Urothelium cell line (cell line): ENCODE measurements around the gene KRT7.

Experiments used
- DNase-seq: peaks from one replicate; pipeline ENCODE4 v3.0.0; 2011; ENCODE audit warnings: low spot score, mixed read lengths
- FAIRE-seq: peaks from 2 replicates; lab custom pipeline; 2011; peaks lifted over from hg19 to GRCh38; lab: Jason Lieb, UNC

Gene KRT7

DNA sequence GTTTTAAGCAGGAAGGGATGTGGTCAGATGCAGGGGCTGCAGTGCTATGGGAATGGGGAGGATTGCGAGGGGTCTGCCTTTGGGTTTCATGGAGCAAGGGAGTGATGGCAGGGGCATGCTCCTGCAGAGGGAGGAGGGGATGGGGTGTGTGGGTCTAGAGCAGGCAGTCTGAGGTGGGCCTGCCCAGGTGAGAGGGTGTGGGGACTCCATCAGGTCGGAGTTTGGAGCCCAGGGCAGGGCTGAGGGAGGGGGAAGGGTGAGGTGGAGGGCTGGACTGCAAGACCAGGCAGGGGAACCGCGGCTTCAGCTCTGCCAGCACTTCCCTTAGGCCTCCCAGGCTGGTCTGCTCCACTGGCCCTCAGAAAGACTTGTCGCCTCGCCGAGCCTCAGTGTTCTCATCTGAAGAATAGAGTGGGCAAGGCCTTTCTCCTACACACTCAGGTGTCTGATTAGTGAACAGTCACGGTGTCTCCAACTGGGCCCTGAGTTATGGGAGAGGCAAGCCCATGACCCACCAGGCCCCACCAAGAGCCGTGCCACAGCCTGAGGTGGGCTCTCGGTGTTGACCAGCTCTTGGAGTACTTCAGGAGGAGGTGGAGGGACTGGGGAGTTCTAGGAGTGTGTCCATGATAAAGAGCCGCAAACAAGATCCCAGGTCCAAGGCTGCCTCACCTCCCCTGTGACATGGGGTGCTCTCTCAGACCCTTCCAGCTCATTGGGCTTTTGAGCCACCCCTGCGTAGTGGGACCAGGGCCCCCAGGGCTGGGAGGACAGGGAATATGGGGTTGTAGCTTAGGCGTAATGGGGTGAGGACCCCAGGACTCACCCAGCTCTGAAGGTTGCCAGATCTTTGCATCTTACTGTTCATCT lies 21.1 kb upstream of the KRT7 start:
- FAIRE-seq (no peak), DNase-seq (no peak)

- DNase-seq: no peak
- peak; percentile 30 for FAIRE-seq
Measured at GRCh38 chr12:52212701-52213563, 20.1 kb upstream of the KRT7 start.

GRCh38 chr12:52213564-52214420 lies 19.3 kb upstream of the KRT7 start:
- peak; percentile 97 for FAIRE-seq

DNA sequence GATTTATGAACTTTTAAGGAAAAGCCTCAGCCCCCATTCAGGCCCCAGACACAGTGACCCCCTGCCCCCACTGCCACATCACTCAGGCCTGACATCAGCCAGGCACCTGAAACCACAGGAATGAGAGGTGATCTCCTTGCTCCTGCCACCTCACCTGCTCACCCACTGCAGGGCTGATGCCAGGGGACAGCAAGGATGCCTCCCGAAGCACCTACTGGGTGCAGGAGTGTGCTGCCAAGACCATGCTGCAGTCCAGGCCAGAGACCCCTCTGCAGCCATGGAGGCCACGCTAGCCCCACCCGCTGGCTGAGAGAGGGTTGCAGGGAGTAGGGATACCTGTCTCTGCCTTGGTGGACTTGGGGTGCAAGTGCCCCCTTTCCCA lies 18.6 kb upstream of the KRT7 start:
- DNase-seq: no peak
- no peak for FAIRE-seq

More at GRCh38 chr12:52213564-52214420, 19.3 kb upstream of the KRT7 start:
- DNase-seq: peak; percentile 78

- DNase-seq (peak; percentile 84), FAIRE-seq (peak; percentile 69)
Measured at GRCh38 chr12:52215587-52216031, 17.4 kb upstream of the KRT7 start.

GRCh38 chr12:52216100-52216499 lies 16.9 kb upstream of the KRT7 start:
- DNase-seq (no peak), FAIRE-seq (no peak)

- FAIRE-seq (no peak), DNase-seq (no peak)
Measured at GRCh38 chr12:52216807-52217206, 16.2 kb upstream of the KRT7 start.

GRCh38 chr12:52217223-52217622 lies 15.8 kb upstream of the KRT7 start:
- no peak for DNase-seq

DNA sequence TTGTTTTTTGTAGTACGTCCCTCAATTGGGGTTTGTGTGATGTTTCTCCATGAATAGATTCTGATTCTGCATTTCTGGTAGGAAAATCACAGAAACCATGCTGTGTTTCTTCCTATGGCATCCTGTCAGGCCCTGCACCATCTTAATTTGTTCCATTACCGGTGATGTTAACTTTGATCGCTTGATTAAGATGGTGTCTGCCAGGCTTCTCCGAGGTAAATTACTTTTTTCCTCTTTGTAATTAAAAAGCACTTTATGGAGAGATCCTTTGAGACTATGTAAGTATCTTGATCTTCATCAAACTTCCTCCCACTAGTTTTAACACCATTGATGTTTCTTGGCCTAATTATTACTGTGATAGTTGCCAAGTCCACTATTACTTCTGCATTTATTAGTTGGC lies 15.0 kb upstream of the KRT7 start:
- DNase-seq: no peak
- FAIRE-seq: no peak

More at GRCh38 chr12:52217223-52217622, 15.8 kb upstream of the KRT7 start:
- no peak for FAIRE-seq

DNA sequence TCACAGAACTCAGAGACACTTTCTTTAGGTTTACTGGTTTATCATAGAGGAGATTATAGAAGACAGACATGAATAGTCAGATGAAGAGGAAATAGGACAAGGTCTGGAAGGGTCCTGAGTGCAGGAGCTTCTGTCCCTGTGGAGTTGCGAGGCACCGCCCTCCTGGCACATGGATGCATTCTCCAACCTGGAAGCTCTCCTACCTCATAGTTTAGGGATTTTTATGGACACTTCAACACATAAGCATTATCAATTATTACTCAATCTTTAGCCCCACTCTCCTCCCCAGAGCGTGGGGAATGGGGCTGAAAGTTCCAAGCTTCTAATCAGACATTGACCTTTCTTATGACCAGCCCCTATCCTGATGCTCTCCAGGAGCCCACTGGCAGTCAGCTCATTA lies 12.6 kb upstream of the KRT7 start:
- no peak for FAIRE-seq

GRCh38 chr12:52221070-52221781 lies 11.8 kb upstream of the KRT7 start:
- FAIRE-seq (no peak), DNase-seq (no peak)

More for the DNA sequence above, 12.6 kb upstream of the KRT7 start:
- DNase-seq: no peak

DNA sequence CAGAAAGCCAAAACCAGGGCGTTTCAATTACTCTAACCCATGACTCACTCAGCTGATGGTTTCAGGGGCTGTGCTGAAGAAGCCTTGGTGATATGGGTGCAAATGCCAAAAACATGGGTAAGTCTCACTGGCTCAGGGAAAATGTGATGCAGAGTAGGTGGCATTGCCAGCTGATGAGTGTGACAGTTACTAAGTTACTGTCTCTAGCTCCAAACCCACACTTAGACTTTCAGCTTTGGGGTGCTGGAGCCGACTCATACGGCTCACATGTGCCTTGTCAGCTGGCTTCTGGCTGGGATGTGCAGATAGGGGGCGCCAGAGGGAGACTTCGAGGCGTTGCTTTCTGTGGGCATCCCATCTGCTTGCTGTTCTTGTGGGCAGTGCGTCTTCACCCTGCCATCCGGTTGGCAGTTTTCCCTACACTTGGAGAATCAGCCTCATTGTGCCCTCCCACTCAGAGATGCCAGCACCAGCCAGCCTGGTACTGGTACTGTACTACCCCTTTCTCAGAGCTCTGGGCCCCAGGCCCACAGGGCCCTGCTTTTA lies 11.1 kb upstream of the KRT7 start:
- FAIRE-seq (peak; percentile 83), DNase-seq (no peak)

DNA sequence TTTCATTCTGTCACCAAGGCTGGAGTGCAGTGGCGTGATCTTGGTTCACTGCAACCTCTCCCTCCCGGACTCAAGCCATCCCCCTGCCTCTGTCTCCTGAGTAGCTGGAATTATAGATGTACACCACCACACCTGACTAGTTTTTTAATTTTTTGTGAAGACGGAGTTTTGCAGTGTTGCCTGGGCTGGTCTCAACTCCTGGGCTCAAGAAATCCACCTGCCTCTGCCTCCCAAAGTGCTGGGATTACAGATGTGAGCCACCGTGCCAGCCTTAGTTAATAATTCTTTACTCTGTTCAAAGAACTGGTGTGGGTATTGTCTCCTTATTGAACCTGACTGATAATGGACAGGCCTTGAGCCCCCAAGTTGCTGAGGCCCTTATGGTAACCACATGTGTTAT lies 10.4 kb upstream of the KRT7 start:
- FAIRE-seq: no peak
- no peak for DNase-seq

DNA sequence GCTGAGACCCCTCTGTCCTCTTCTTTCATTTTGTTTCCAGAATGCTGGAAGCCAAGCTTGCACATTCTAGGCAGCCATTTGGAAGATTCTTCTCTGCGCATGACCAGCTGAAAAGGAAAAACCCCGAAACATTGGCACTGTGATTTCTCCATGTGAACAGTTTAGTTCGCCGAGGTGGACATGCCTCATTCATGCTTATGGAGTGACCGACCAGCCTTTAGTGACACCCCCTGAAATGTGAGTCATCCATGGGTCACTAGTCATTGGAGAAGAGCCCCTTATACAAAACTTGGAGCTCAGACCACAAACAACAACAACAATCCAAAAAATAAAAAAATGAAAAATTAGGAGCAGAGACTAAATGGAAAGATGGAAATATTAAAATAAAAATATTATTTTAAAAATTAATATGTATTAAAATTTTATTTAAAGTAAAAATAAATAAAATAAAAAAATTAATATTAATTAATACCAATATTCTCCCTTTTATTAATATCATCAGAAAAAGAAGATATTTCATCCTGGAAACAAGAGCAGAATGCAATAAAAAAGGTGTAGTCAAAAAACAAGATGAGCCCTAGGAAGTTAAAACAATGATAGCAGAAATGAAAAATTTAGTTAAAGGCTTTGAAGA lies 9.5 kb upstream of the KRT7 start:
- FAIRE-seq: no peak

GRCh38 chr12:52224151-52224550 lies 8.9 kb upstream of the KRT7 start:
- no peak for DNase-seq
- no peak for FAIRE-seq

More for the DNA sequence above, 9.5 kb upstream of the KRT7 start:
- no peak for DNase-seq

GRCh38 chr12:52225752-52226151 lies 7.3 kb upstream of the KRT7 start:
- FAIRE-seq (no peak), DNase-seq (no peak)

- no peak for DNase-seq
- FAIRE-seq: no peak
Measured at GRCh38 chr12:52226446-52226845, 6.6 kb upstream of the KRT7 start.

GRCh38 chr12:52227606-52228166 lies 5.4 kb upstream of the KRT7 start:
- FAIRE-seq (no peak), DNase-seq (no peak)

- FAIRE-seq (no peak), DNase-seq (no peak)
Measured at GRCh38 chr12:52228366-52228765, 4.7 kb upstream of the KRT7 start.
